Mononuclear cell (primary cell): ENCODE data around the gene FAM124A. TPM values are rescaled to one million over a fixed set of nuclear protein-coding genes. Genes with fewer than 3 reads are reported as not detected.

Experiments used
- H3K27me3 ChIP-seq: 2 replicates; pipeline ENCODE4 v1.6.0; 2011; ENCODE audit warnings: low read length, control low read depth; ENCODE audit not compliant: insufficient read depth
- H3K4me1 ChIP-seq: 2 replicates; pipeline ENCODE4 v1.5.1; 2011; ENCODE audit warnings: mild to moderate bottlenecking, low read length, control low read depth; ENCODE audit not compliant: insufficient read depth
- H3K4me3 ChIP-seq: 2 replicates; pipeline ENCODE4 v1.5.1; 2011; ENCODE audit warnings: mild to moderate bottlenecking, low read length, moderate library complexity
- H3K9me3 ChIP-seq: 2 replicates; pipeline ENCODE4 v1.5.1; 2011; ENCODE audit warnings: low read depth, mild to moderate bottlenecking, control low read depth, low read length
- total RNA-seq: library from RNA; depleted of rRNA; stranded (reverse); fragments of >200 nt; gene quantifications from one replicate; pipeline ENCODE4 v1.2.3, GENCODE V29; 2012

Gene FAM124A
- total RNA-seq, 1 donor = under 0.01 TPM

GRCh38 chr13:51317262-51317661 is 95.1 kb downstream of the FAM124A start:
- Histone ChIP-seq H3K27me3 (no peaks in the 10 kb centered on the region), H3K4me1 (no peaks in the 10 kb centered on the region), H3K4me3 (no peak overlapping the region), H3K9me3 (no peaks in the 10 kb centered on the region)

DNA sequence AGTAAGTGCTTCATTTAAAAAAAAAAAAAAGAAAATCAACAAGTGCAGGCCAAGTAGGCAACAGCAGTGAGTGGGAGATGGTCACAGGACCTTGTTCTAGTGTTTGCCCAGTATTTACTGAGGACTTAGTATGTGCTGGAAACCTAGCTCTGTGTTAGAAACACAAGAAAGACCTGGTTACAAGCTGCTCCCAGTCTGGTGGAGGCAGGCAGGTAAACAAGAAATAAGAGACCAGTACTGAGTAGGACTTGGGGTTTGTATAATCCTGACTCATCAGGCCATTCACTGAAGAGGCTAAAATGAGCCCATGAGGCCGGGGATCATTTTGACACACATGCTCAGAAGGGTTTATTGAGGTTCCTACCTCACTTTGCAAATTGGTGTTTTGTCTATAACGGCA is 95.8 kb downstream of the FAM124A start:
- H3K4me1 ChIP-seq = no peaks in the 10 kb centered on the region
- H3K9me3 ChIP-seq = no peaks in the 10 kb centered on the region
- H3K27me3 ChIP-seq = no peaks in the 10 kb centered on the region
- H3K4me3 ChIP-seq = no peak overlapping the region

DNA sequence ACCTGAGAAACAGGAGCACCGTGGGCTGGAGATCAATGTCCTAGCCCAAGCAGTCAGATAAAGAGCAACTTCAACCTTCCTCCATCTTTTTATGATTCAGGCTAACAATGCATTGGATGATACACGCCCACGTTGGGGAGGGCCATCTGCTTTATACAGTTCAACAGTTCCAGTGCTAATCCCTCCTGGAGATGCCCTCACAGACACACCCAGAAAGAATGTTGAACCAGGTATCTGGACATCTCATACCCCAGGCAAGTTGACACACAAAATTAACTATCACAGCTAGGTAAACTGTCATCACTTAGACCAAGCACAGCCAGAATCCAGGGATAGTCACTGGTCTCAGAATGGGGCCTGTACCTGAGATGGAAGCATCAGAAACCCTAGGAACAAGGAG is 96.7 kb downstream of the FAM124A start:
- H3K9me3 ChIP-seq = no peaks in the 10 kb centered on the region
- H3K4me3 ChIP-seq = no peak overlapping the region
- no peaks in the 10 kb centered on the region for H3K27me3 ChIP-seq
- H3K4me1 ChIP-seq = no peaks in the 10 kb centered on the region

GRCh38 chr13:51321836-51322235 is 99.6 kb downstream of the FAM124A start:
- H3K4me3 ChIP-seq = no peak overlapping the region
- no peaks in the 10 kb centered on the region for H3K9me3 ChIP-seq
- no peaks in the 10 kb centered on the region for H3K27me3 ChIP-seq
- H3K4me1 ChIP-seq = no peaks in the 10 kb centered on the region

GRCh38 chr13:51322826-51323225 is 100.6 kb downstream of the FAM124A start:
- H3K27me3 ChIP-seq = no peaks in the 10 kb centered on the region
- H3K4me3 ChIP-seq = no peak overlapping the region
- no peaks in the 10 kb centered on the region for H3K4me1 ChIP-seq
- no peaks in the 10 kb centered on the region for H3K9me3 ChIP-seq

- H3K27me3 ChIP-seq = no peaks in the 10 kb centered on the region
- no peaks in the 10 kb centered on the region for H3K9me3 ChIP-seq
- no peaks in the 10 kb centered on the region for H3K4me1 ChIP-seq
- no peak overlapping the region for H3K4me3 ChIP-seq
Observed at GRCh38 chr13:51323824-51324511, 101.8 kb downstream of the FAM124A start.

DNA sequence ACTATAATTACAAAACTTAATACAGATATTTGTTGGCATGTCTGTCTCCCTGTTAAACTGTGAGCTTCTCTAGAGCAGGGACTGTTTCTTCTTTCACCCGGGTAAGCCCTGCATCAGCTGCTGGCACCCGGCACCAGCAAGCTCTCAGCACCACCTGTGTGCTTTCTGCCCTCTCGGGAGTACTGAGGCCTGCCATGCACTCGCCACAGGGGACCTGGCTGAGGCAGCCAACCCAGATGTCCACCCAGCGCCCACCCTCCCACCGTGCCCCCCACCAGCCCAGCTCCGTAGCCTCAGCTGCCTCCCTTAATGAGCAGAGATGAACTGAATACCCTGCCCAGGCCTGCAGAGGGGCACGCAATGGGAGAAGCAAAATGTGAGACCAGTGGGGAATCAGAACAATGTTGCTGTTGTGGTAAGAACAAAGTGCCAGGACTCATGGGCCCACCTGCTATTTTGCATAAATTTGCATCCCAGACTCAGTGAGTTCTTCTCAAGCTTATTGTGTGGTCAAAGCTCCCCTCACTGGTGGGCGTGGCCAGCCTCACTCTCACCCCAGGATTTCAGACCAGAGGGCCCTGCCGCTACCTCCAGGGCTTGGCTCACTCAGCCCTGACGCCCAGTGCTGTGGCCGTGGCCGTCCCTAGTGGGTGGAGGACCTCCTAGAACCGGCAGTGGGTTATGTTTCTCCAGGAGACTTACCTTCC is 102.7 kb downstream of the FAM124A start:
- H3K4me3 ChIP-seq = no peak overlapping the region
- H3K27me3 ChIP-seq = no peaks in the 10 kb centered on the region
- no peaks in the 10 kb centered on the region for H3K9me3 ChIP-seq
- H3K4me1 ChIP-seq = no peaks in the 10 kb centered on the region

GRCh38 chr13:51325837-51326236 is 103.6 kb downstream of the FAM124A start:
- Histone ChIP-seq H3K27me3 (no peaks in the 10 kb centered on the region), H3K4me1 (peaks cover 7% of the 10 kb centered on the region), H3K9me3 (no peaks in the 10 kb centered on the region), H3K4me3 (no peak overlapping the region)

DNA sequence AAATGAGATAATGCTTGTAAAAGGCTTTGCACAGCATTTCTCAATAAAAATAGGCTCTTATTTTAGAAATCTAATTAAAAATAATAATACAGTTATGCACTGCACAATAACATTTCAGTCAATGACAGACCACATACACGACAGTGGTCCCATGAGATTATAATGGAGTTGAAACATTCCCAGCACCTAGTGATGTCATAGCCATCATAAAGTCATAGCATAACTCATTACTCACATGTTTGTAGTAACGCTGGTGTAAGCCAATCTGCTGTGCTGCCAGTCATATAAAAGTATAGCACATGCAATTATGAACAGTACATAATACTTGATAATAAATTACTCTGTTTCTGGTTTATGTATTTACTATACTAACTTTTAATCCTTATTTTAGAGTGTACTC is 104.6 kb downstream of the FAM124A start:
- H3K4me3 ChIP-seq = no peak overlapping the region
- H3K27me3 ChIP-seq = no peaks in the 10 kb centered on the region
- peaks cover 13% of the 10 kb centered on the region for H3K4me1 ChIP-seq

GRCh38 chr13:51327961-51328360 is 105.8 kb downstream of the FAM124A start:
- Histone ChIP-seq H3K4me1 (peaks cover 13% of the 10 kb centered on the region), H3K9me3 (no peaks in the 10 kb centered on the region), H3K27me3 (no peaks in the 10 kb centered on the region), H3K4me3 (no peak overlapping the region)

More for the DNA sequence above, 104.6 kb downstream of the FAM124A start:
- no peaks in the 10 kb centered on the region for H3K9me3 ChIP-seq

GRCh38 chr13:51328488-51328887 is 106.3 kb downstream of the FAM124A start:
- peaks cover 13% of the 10 kb centered on the region for H3K4me1 ChIP-seq
- H3K27me3 ChIP-seq = no peaks in the 10 kb centered on the region
- H3K4me3 ChIP-seq = no peak overlapping the region
- no peaks in the 10 kb centered on the region for H3K9me3 ChIP-seq

DNA sequence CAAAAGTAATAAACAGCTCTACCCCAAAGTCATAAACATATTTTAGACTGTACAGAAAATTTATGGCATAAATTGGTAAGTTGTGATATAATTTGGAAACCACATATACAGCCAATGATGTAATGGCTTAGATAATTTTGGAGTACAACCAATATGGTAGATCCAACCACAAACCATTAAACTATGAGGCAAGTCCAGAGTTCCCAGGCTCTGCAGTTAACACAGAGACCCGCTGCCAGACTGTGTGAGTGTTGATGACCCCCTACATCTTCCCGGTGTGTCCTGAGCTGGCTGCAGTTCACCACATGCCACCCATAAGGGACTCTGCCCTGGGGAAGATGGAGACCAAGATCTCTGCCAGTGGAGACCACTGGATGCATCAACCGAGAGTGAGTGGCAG is 107.4 kb downstream of the FAM124A start:
- Histone ChIP-seq H3K27me3 (no peaks in the 10 kb centered on the region), H3K4me3 (no peak overlapping the region), H3K9me3 (no peaks in the 10 kb centered on the region), H3K4me1 (peaks cover 13% of the 10 kb centered on the region)

- no peak overlapping the region for H3K4me3 ChIP-seq
- no peaks in the 10 kb centered on the region for H3K9me3 ChIP-seq
- peaks cover 13% of the 10 kb centered on the region for H3K4me1 ChIP-seq
- H3K27me3 ChIP-seq = no peaks in the 10 kb centered on the region
Observed at GRCh38 chr13:51330791-51331190, 108.6 kb downstream of the FAM124A start.

DNA sequence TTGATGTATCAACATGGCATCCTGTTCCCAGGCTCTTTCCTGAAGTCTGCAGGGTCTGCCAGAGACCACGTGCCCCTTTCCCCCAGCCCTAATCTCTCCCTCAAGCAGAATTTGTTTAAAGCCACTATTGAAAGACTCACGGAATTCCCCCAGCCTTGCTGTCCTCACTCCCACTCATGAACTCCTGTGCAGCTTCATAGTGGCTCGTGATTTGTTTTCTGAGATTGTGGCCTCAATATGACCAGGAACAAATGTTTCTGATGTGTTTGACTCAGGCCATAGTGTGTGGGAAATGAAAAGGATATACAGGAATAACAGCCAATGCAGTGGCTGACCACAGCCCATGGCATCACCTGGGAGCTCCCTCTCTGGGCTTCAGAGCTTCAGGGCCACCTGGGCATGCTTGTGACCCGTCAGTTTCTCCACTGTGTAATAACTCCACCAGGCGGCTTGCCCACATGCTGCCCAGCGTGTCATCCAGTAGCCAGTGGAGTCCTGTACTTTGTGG is 109.2 kb downstream of the FAM124A start:
- Histone ChIP-seq H3K4me1 (peaks cover 13% of the 10 kb centered on the region), H3K27me3 (no peaks in the 10 kb centered on the region)

GRCh38 chr13:51332566-51333361 is 110.6 kb downstream of the FAM124A start:
- no peak overlapping the region for H3K4me3 ChIP-seq
- H3K27me3 ChIP-seq = no peaks in the 10 kb centered on the region
- H3K4me1 ChIP-seq = peaks cover 13% of the 10 kb centered on the region
- no peaks in the 10 kb centered on the region for H3K9me3 ChIP-seq

More for the DNA sequence above, 109.2 kb downstream of the FAM124A start:
- Histone ChIP-seq H3K9me3 (no peaks in the 10 kb centered on the region), H3K4me3 (no peak overlapping the region)
